Measurements from ENCODE around the gene IRX4.
"Not testable (repeated sequence)": the region's sequence is repeated elsewhere in the genome, so short reads cannot be mapped to it uniquely, and the experiment has no call there.

IRX4 gene

GRCh38 chr5:1876660-1877064 lies 6.1 kb downstream of the IRX4 start:
- DNase-seq: no peak

- DNase-seq: no peak
Observed at GRCh38 chr5:1875843-1876659, 6.7 kb downstream of the IRX4 start.

GRCh38 chr5:1875281-1875842 lies 7.4 kb downstream of the IRX4 start:
- DNase-seq: no peak

GRCh38 chr5:1874771-1875220 lies 7.9 kb downstream of the IRX4 start:
- DNase-seq: no peak

- DNase-seq: no peak
Observed at GRCh38 chr5:1874348-1874747, 8.4 kb downstream of the IRX4 start.

GRCh38 chr5:1873243-1873959 lies 9.3 kb downstream of the IRX4 start:
- no peak for DNase-seq

- DNase-seq: no peak
Observed at GRCh38 chr5:1871441-1871840, 11.3 kb downstream of the IRX4 start.

- not testable (repeated sequence) for DNase-seq
Observed at GRCh38 chr5:1870435-1871272, 12.1 kb downstream of the IRX4 start.

- DNase-seq: no peak
Observed at GRCh38 chr5:1868886-1869475, 13.7 kb downstream of the IRX4 start.

GRCh38 chr5:1867815-1868143 lies 14.9 kb downstream of the IRX4 start:
- DNase-seq: no peak

- DNase-seq: no peak
Observed at GRCh38 chr5:1867114-1867814, 15.5 kb downstream of the IRX4 start.

- no peak for DNase-seq
Observed at GRCh38 chr5:1865948-1866347, 16.8 kb downstream of the IRX4 start.

- no peak for DNase-seq
Observed at GRCh38 chr5:1865486-1865885, 17.2 kb downstream of the IRX4 start.

GRCh38 chr5:1864896-1865440 lies 17.8 kb downstream of the IRX4 start:
- no peak for DNase-seq

GRCh38 chr5:1860949-1861348 lies 21.8 kb downstream of the IRX4 start:
- no peak for DNase-seq

- no peak for DNase-seq
Observed at GRCh38 chr5:1860021-1860610, 22.6 kb downstream of the IRX4 start.

- no peak for DNase-seq
Observed at GRCh38 chr5:1859099-1859498, 23.6 kb downstream of the IRX4 start.

GRCh38 chr5:1858436-1858835 lies 24.3 kb downstream of the IRX4 start:
- no peak for DNase-seq

GRCh38 chr5:1857256-1857600 lies 25.5 kb downstream of the IRX4 start:
- DNase-seq: no peak

- DNase-seq: no peak
Observed at GRCh38 chr5:1856596-1857255, 26.0 kb downstream of the IRX4 start.

GRCh38 chr5:1855596-1855995 lies 27.1 kb downstream of the IRX4 start:
- no peak for DNase-seq

Measured in GDM1 (cell line).